ENCODE results near the gene CRELD2. TPM values are rescaled to one million over a fixed set of nuclear protein-coding genes. Genes with fewer than 3 reads are reported as not detected.
A peak's percentile ranks its signal among the peaks of the same experiment; 100 is the strongest.

CRELD2 gene
- total RNA-seq, 5 donors from 2014 or later (not counting 1 experiment from before 2014, with no cell fraction given): 28.2 to 42.7 (median 39.6) TPM

DNA sequence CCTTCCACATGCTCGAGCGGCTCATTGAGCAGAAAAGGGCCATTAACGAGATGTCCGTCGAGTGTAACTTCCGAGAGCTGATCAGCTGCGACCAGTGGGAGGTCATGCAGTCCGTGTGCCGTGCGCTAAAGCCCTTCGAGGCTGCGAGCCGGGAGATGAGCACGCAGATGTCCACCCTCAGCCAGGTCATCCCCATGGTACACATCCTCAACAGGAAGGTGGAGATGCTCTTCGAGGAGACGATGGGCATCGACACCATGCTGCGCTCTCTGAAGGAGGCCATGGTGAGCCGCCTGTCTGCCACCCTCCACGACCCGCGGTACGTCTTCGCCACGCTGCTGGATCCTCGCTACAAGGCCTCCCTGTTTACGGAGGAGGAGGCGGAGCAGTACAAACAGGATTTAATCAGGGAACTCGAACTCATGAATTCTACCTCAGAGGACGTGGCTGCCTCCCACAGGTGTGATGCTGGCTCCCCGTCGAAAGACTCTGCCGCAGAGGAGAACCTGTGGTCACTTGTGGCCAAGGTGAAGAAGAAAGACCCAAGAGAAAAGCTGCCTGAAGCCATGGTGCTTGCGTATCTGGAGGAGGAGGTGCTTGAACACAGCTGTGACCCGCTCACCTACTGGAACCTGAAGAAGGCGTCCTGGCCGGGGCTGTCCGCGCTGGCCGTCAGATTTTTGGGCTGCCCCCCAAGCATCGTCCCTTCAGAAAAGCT lies 31.9 kb upstream of the CRELD2 start:
- H3K27me3 ChIP-seq (replicated peaks in 1 of 2; ENCODE audit: control insufficient read depth in 2 of 2, extremely low read depth in 1 of 2, insufficient read depth in 2 of 2, low read length in 1 of 2): no peaks in the 10 kb centered on the region
- Mint-ChIP-seq H3K36me3 (peaks cover 72% of the 10 kb centered on the region), H3K27ac (no peak overlapping the region), H3K9me3 (peaks cover 0 to 4% (median 0%) of the 10 kb centered on the region in 3 donors), H3K4me3 (no peak overlapping the region), H3K27me3 (no peaks in the 10 kb centered on the region), H3K4me1 (peaks cover 16 to 23% (median 22%) of the 10 kb centered on the region in 3 donors)
- no peaks in the 10 kb centered on the region for H3K9me3 ChIP-seq
- no peak for DNase-seq
- CTCF ChIA-PET: no interaction called here
- no peak overlapping the region for H3K27ac ChIP-seq (ENCODE audit: low read length)
- H3K36me3 ChIP-seq (ENCODE audit: control insufficient read depth in 2 of 2, extremely low read depth in 1 of 2, insufficient read depth in 1 of 2, low read length in 1 of 2): peaks cover 12 to 50% of the 10 kb centered on the region in 2 donors
- H3K4me1 ChIP-seq (ENCODE audit: control insufficient read depth in 1 of 2, extremely low read depth in 1 of 2, insufficient read depth in 2 of 2, low read length in 2 of 2): peaks cover 0 to 6% of the 10 kb centered on the region in 2 experiments
- no peak overlapping the region for H3K4me3 ChIP-seq (ENCODE audit: control insufficient read depth in 1 of 2, extremely low read depth in 1 of 2, low read length in 1 of 2)
- 97% methylated on average over 40 of the region's 41 CpGs for WGBS (ENCODE audit: insufficient coverage)
- no peak for ATAC-seq (replicated peaks in 1 of 4)
- POLR2A ChIA-PET: no interaction called here

GRCh38 chr22:49887064-49887451 lies 31.4 kb upstream of the CRELD2 start:
- ATAC-seq (replicated peaks in 1 of 4) (no peak), DNase-seq (no peak)
- Mint-ChIP-seq H3K4me3 (no peak overlapping the region), H3K27me3 (no peaks in the 10 kb centered on the region), H3K9me3 (peaks cover 0 to 4% (median 0%) of the 10 kb centered on the region in 3 donors), H3K27ac (no peak overlapping the region), H3K36me3 (peaks cover 75% of the 10 kb centered on the region), H3K4me1 (peaks cover 11 to 18% (median 16%) of the 10 kb centered on the region in 3 donors)
- Histone ChIP-seq H3K27ac (ENCODE audit: low read length) (no peak overlapping the region), H3K9me3 (no peaks in the 10 kb centered on the region), H3K4me3 (ENCODE audit: control insufficient read depth in 1 of 2, extremely low read depth in 1 of 2, low read length in 1 of 2) (no peak overlapping the region), H3K36me3 (ENCODE audit: control insufficient read depth in 2 of 2, extremely low read depth in 1 of 2, insufficient read depth in 1 of 2, low read length in 1 of 2) (peaks cover 12 to 50% of the 10 kb centered on the region in 2 donors), H3K27me3 (replicated peaks in 1 of 2; ENCODE audit: control insufficient read depth in 2 of 2, extremely low read depth in 1 of 2, insufficient read depth in 2 of 2, low read length in 1 of 2) (no peaks in the 10 kb centered on the region), H3K4me1 (ENCODE audit: control insufficient read depth in 1 of 2, extremely low read depth in 1 of 2, insufficient read depth in 2 of 2, low read length in 2 of 2) (peaks cover 0 to 2% of the 10 kb centered on the region in 2 experiments)
- 91% methylated on average over 7 of the region's 14 CpGs for WGBS (ENCODE audit: insufficient coverage)
- ChIA-PET POLR2A (no interaction called here), CTCF (no interaction called here)

- Mint-ChIP-seq H3K9me3 (peaks cover 0 to 4% (median 0%) of the 10 kb centered on the region in 3 donors), H3K4me3 (no peak overlapping the region), H3K4me1 (peaks cover 7 to 13% (median 10%) of the 10 kb centered on the region in 3 donors), H3K27me3 (no peaks in the 10 kb centered on the region), H3K27ac (no peak overlapping the region), H3K36me3 (peaks cover 74% of the 10 kb centered on the region)
- H3K27ac ChIP-seq (ENCODE audit: low read length): no peak overlapping the region
- H3K27me3 ChIP-seq (replicated peaks in 1 of 2; ENCODE audit: control insufficient read depth in 2 of 2, extremely low read depth in 1 of 2, insufficient read depth in 2 of 2, low read length in 1 of 2): no peaks in the 10 kb centered on the region
- 95% methylated on average over 9 of the region's 9 CpGs for WGBS (ENCODE audit: insufficient coverage)
- no peaks in the 10 kb centered on the region for H3K4me1 ChIP-seq (ENCODE audit: control insufficient read depth in 1 of 2, extremely low read depth in 1 of 2, insufficient read depth in 2 of 2, low read length in 2 of 2)
- DNase-seq (no peak), ATAC-seq (replicated peaks in 1 of 4) (no peak)
- H3K4me3 ChIP-seq (ENCODE audit: control insufficient read depth in 1 of 2, extremely low read depth in 1 of 2, low read length in 1 of 2): no peak overlapping the region
- CTCF ChIA-PET: no interaction called here
- no peaks in the 10 kb centered on the region for H3K9me3 ChIP-seq
- POLR2A ChIA-PET: no interaction called here
- peaks cover 12 to 55% of the 10 kb centered on the region in 2 donors for H3K36me3 ChIP-seq (ENCODE audit: control insufficient read depth in 2 of 2, extremely low read depth in 1 of 2, insufficient read depth in 1 of 2, low read length in 1 of 2)
Measured at GRCh38 chr22:49887702-49888101, 30.7 kb upstream of the CRELD2 start.

- no peak overlapping the region for H3K27ac Mint-ChIP-seq
- POLR2A ChIA-PET: no interaction called here
Measured at GRCh38 chr22:49889071-49889470, 29.4 kb upstream of the CRELD2 start.

GRCh38 chr22:49892226-49892899 lies 26.1 kb upstream of the CRELD2 start:
- ATAC-seq (replicated peaks in 1 of 4) (no peak), DNase-seq (peak in 1 of 35 experiments; percentile 12)
- Histone ChIP-seq H3K27ac (ENCODE audit: low read length) (no peak overlapping the region), H3K4me1 (ENCODE audit: control insufficient read depth in 1 of 2, extremely low read depth in 1 of 2, insufficient read depth in 2 of 2, low read length in 2 of 2) (no peaks in the 10 kb centered on the region), H3K9me3 (no peaks in the 10 kb centered on the region), H3K4me3 (ENCODE audit: control insufficient read depth in 1 of 2, extremely low read depth in 1 of 2, low read length in 1 of 2) (no peak overlapping the region), H3K36me3 (ENCODE audit: control insufficient read depth in 2 of 2, extremely low read depth in 1 of 2, insufficient read depth in 1 of 2, low read length in 1 of 2) (peaks cover 0 to 21% of the 10 kb centered on the region in 2 donors), H3K27me3 (replicated peaks in 1 of 2; ENCODE audit: control insufficient read depth in 2 of 2, extremely low read depth in 1 of 2, insufficient read depth in 2 of 2, low read length in 1 of 2) (no peaks in the 10 kb centered on the region)
- Mint-ChIP-seq H3K4me1 (peaks cover 2 to 14% (median 11%) of the 10 kb centered on the region in 3 donors), H3K9me3 (peaks cover 0 to 12% (median 5%) of the 10 kb centered on the region in 3 donors), H3K27me3 (no peaks in the 10 kb centered on the region), H3K27ac (no peak overlapping the region), H3K4me3 (no peak overlapping the region), H3K36me3 (peaks cover 53% of the 10 kb centered on the region)
- ChIA-PET POLR2A (no interaction called here), CTCF (interaction anchor here in 1 of 2 donors (0.7 kb wide), 1 partner anchor 98 kb away, joined by 5 read pairs; no protein-coding TSS in a partner anchor)
- WGBS (ENCODE audit: insufficient coverage): 100% methylated on average over 4 of the region's 4 CpGs

More at GRCh38 chr22:49889071-49889470, 29.4 kb upstream of the CRELD2 start:
- Mint-ChIP-seq H3K9me3 (peaks cover 0 to 6% (median 0%) of the 10 kb centered on the region in 3 donors), H3K4me3 (no peak overlapping the region), H3K4me1 (peaks cover 0 to 7% (median 4%) of the 10 kb centered on the region in 3 donors), H3K36me3 (peaks cover 72% of the 10 kb centered on the region), H3K27me3 (no peaks in the 10 kb centered on the region)
- Histone ChIP-seq H3K27me3 (replicated peaks in 1 of 2; ENCODE audit: control insufficient read depth in 2 of 2, extremely low read depth in 1 of 2, insufficient read depth in 2 of 2, low read length in 1 of 2) (no peaks in the 10 kb centered on the region), H3K4me1 (ENCODE audit: control insufficient read depth in 1 of 2, extremely low read depth in 1 of 2, insufficient read depth in 2 of 2, low read length in 2 of 2) (no peaks in the 10 kb centered on the region), H3K4me3 (ENCODE audit: control insufficient read depth in 1 of 2, extremely low read depth in 1 of 2, low read length in 1 of 2) (no peak overlapping the region), H3K36me3 (ENCODE audit: control insufficient read depth in 2 of 2, extremely low read depth in 1 of 2, insufficient read depth in 1 of 2, low read length in 1 of 2) (peaks cover 9 to 52% of the 10 kb centered on the region in 2 donors), H3K27ac (ENCODE audit: low read length) (no peak overlapping the region), H3K9me3 (no peaks in the 10 kb centered on the region)
- ATAC-seq (replicated peaks in 1 of 4) (no peak), DNase-seq (no peak)
- CTCF ChIA-PET: no interaction called here
- WGBS (ENCODE audit: insufficient coverage): 100% methylated on average over 5 of the region's 5 CpGs

DNA sequence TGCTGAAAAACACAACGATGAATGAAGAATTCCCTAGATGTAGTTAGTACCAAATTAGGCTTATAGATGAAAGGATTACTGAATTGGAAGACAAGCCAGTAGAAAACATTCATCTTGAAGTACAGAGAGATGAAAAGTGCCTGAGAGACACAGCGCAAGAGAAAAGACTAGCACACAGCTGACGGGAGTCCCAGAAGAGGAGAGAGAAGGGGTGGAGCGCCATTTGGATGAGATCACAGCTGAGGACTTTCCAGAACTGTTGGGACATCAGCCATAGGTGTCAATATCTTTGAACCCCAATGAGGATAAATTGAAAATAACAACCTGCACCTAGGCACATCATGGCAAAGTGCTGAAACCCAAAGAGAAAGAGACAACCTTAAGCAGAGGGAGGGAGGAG lies 25.4 kb upstream of the CRELD2 start:
- Histone ChIP-seq H3K4me1 (ENCODE audit: control insufficient read depth in 1 of 2, extremely low read depth in 1 of 2, insufficient read depth in 2 of 2, low read length in 2 of 2) (no peaks in the 10 kb centered on the region), H3K4me3 (ENCODE audit: control insufficient read depth in 1 of 2, extremely low read depth in 1 of 2, low read length in 1 of 2) (no peak overlapping the region), H3K27ac (ENCODE audit: low read length) (no peak overlapping the region), H3K36me3 (ENCODE audit: control insufficient read depth in 2 of 2, extremely low read depth in 1 of 2, insufficient read depth in 1 of 2, low read length in 1 of 2) (peaks cover 0 to 21% of the 10 kb centered on the region in 2 donors), H3K9me3 (no peaks in the 10 kb centered on the region), H3K27me3 (replicated peaks in 1 of 2; ENCODE audit: control insufficient read depth in 2 of 2, extremely low read depth in 1 of 2, insufficient read depth in 2 of 2, low read length in 1 of 2) (no peaks in the 10 kb centered on the region)
- Mint-ChIP-seq H3K36me3 (peaks cover 48% of the 10 kb centered on the region), H3K27me3 (no peaks in the 10 kb centered on the region), H3K27ac (peak overlapping the region in 1 of 2 donors; percentile 44), H3K4me1 (peaks cover 2 to 14% (median 11%) of the 10 kb centered on the region in 3 donors), H3K9me3 (peaks cover 0 to 12% (median 5%) of the 10 kb centered on the region in 3 donors), H3K4me3 (no peak overlapping the region)
- DNase-seq (no peak), ATAC-seq (replicated peaks in 1 of 4) (no peak)
- ChIA-PET CTCF (no interaction called here), POLR2A (no interaction called here)
- WGBS (ENCODE audit: insufficient coverage): 94% methylated on average over 2 of the region's 4 CpGs

Measured in T-cell (primary cell).